Activated naive CD8-positive, alpha-beta T cell treated with anti-CD3 and anti-CD28 coated beads for 36 hours (primary cell): ENCODE results near the gene DCTN5. TPM values are rescaled to one million over a fixed set of nuclear protein-coding genes. Genes with fewer than 3 reads are reported as not detected.

Experiments used
- DNase-seq: peaks from one replicate; pipeline ENCODE4 v3.0.0; 2021
- H3K27ac Mint-ChIP-seq: one replicate; pipeline ENCODE4 v1.8.0; 2022; ENCODE audit warnings: mild to moderate bottlenecking, moderate library complexity, mixed read lengths
- H3K27me3 Mint-ChIP-seq: one replicate; pipeline ENCODE4 v1.8.0; 2022; ENCODE audit warnings: mild to moderate bottlenecking, mixed read lengths
- H3K36me3 Mint-ChIP-seq: one replicate; pipeline ENCODE4 v1.8.0; 2021; ENCODE audit warnings: mild to moderate bottlenecking, mixed read lengths
- H3K4me1 Mint-ChIP-seq: one replicate; pipeline ENCODE4 v1.8.0; 2021; ENCODE audit warnings: mixed read lengths
- H3K4me3 Mint-ChIP-seq: one replicate; pipeline ENCODE4 v1.8.0; 2022; ENCODE audit warnings: mild to moderate bottlenecking, moderate library complexity, mixed read lengths
- H3K9me3 Mint-ChIP-seq: one replicate; pipeline ENCODE4 v1.8.0; 2022; ENCODE audit warnings: mixed read lengths
- total RNA-seq, 2 experiments: library from RNA; stranded (reverse); gene quantifications; one replicate each; pipeline ENCODE4 v1.2.3, GENCODE V29; 2021

DCTN5 gene
- total RNA-seq, 2 experiments from 2014 or later: 81.3 to 88.0 TPM

- no peak for DNase-seq
- H3K27me3 Mint-ChIP-seq: peaks cover 24% of the 10 kb centered on the region
- H3K36me3 Mint-ChIP-seq: peaks cover 3% of the 10 kb centered on the region
- H3K4me3 Mint-ChIP-seq: no peak overlapping the region
- peaks cover 7% of the 10 kb centered on the region for H3K9me3 Mint-ChIP-seq
- no peak overlapping the region for H3K27ac Mint-ChIP-seq
- peaks cover 4% of the 10 kb centered on the region for H3K4me1 Mint-ChIP-seq
Observed at GRCh38 chr16:23724096-23724784, 83.0 kb downstream of the DCTN5 start.

- no peak for DNase-seq
- H3K4me1 Mint-ChIP-seq: peaks cover 4% of the 10 kb centered on the region
- H3K27ac Mint-ChIP-seq: no peak overlapping the region
- peaks cover 26% of the 10 kb centered on the region for H3K27me3 Mint-ChIP-seq
- H3K4me3 Mint-ChIP-seq: no peak overlapping the region
- peaks cover 3% of the 10 kb centered on the region for H3K36me3 Mint-ChIP-seq
- H3K9me3 Mint-ChIP-seq: peaks cover 7% of the 10 kb centered on the region
Observed at GRCh38 chr16:23724785-23725131, 83.5 kb downstream of the DCTN5 start.

- DNase-seq: no peak
- H3K27me3 Mint-ChIP-seq: peaks cover 30% of the 10 kb centered on the region
- peaks cover 4% of the 10 kb centered on the region for H3K4me1 Mint-ChIP-seq
- no peak overlapping the region for H3K27ac Mint-ChIP-seq
- H3K4me3 Mint-ChIP-seq: no peak overlapping the region
- peaks cover 6% of the 10 kb centered on the region for H3K9me3 Mint-ChIP-seq
- peaks cover 3% of the 10 kb centered on the region for H3K36me3 Mint-ChIP-seq
Observed at GRCh38 chr16:23726710-23727109, 85.4 kb downstream of the DCTN5 start.

Other genes starting within 250 kb of the DCTN5 start
- 10 to 100 TPM; 14.0 to 14.1 TPM for gene COG7, start 188.3 kb upstream of the DCTN5 start, total RNA-seq
- 10 to 100 TPM; 70.9 to 80.9 TPM for gene GGA2, start 131.0 kb upstream of the DCTN5 start, total RNA-seq
- gene EARS2, start 84.1 kb upstream of the DCTN5 start, total RNA-seq: 10 to 100 TPM; 25.2 to 30.4 TPM
- 10 to 100 TPM; 60.4 to 62.7 TPM for gene UBFD1, start 83.7 kb upstream of the DCTN5 start, total RNA-seq
- gene NDUFAB1, start 45.1 kb upstream of the DCTN5 start, total RNA-seq: 100 to 1,000 TPM; 175 to 183 TPM
- 10 to 100 TPM; 30.9 to 32.4 TPM for gene PALB2, start 156 bp upstream of the DCTN5 start, total RNA-seq
- gene PLK1, start 37.4 kb downstream of the DCTN5 start, total RNA-seq: 10 to 100 TPM; 96.5 to 97.8 TPM
- not detected for gene ERN2, start 71.8 kb downstream of the DCTN5 start, total RNA-seq
- gene CHP2, start 113.6 kb downstream of the DCTN5 start, total RNA-seq: not detected
- 10 to 100 TPM; 75.8 to 82.6 TPM for gene PRKCB, start 194.5 kb downstream of the DCTN5 start, total RNA-seq